Gastroesophageal sphincter (tissue), 3 donors: ENCODE data around the gene BORCS5.

Experiments used
- POLR2A ChIP-seq, 2 donors: fragments of 450-650 bp; IDR thresholded peaks; one replicate each; pipeline ENCODE4 v1.6.1; 2017; ENCODE audit warnings: antibody characterized with exemption in 2 of 2, mild to moderate bottlenecking in 2 of 2, moderate library complexity in 1 of 2
- POLR2AphosphoS5 ChIP-seq: sonication (generic); formaldehyde crosslinking; IDR thresholded peaks from one replicate; pipeline ENCODE4 v1.6.1; 2017; ENCODE audit warnings: antibody characterized with exemption
- TF ChIP-seq, protein P1 (sequence below), 4 experiments: fragments of 200-600 bp in 2 of 4; fragments of 450-650 bp in 2 of 4; sonication (generic) in 1 of 4; IDR thresholded peaks; one replicate each; pipeline ENCODE4 v1.5.1; 2017 to 2019; ENCODE audit warnings: antibody characterized with exemption in 4 of 4, mild to moderate bottlenecking in 2 of 4, moderate library complexity in 2 of 4

DNA sequence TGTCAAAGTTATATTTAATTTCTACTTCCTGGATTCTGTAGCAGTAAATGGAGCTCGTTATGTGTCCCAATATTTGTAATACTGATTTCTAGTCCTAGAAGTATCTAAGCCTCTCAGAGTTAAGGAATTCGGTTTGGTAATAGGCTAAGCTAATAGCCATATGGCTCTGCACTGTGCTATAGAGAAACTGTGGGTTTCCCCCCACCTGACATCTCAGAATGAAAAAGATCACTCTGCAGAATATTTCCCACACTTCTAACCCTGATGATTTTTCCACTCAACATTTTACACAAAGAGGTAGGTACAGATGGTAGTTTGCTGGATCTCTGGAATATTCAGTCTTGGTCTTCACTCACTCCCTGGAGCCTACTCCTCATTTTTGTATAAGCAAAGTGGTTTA, 71.2 kb downstream of the BORCS5 start:
- TF ChIP-seq, protein P1, sequence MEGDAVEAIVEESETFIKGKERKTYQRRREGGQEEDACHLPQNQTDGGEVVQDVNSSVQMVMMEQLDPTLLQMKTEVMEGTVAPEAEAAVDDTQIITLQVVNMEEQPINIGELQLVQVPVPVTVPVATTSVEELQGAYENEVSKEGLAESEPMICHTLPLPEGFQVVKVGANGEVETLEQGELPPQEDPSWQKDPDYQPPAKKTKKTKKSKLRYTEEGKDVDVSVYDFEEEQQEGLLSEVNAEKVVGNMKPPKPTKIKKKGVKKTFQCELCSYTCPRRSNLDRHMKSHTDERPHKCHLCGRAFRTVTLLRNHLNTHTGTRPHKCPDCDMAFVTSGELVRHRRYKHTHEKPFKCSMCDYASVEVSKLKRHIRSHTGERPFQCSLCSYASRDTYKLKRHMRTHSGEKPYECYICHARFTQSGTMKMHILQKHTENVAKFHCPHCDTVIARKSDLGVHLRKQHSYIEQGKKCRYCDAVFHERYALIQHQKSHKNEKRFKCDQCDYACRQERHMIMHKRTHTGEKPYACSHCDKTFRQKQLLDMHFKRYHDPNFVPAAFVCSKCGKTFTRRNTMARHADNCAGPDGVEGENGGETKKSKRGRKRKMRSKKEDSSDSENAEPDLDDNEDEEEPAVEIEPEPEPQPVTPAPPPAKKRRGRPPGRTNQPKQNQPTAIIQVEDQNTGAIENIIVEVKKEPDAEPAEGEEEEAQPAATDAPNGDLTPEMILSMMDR (IDR thresholded peaks at IDR 0.05) = no peak
- TF ChIP-seq POLR2A (IDR thresholded peaks at IDR 0.05) (no peak), POLR2AphosphoS5 (no peak)
